Activated T-cell treated with anti-CD3 and anti-CD28 coated beads, Interleukin-2, amount 50 U/mL, for 72 hours (primary cell): ENCODE data around the gene NOS3. TPM values are rescaled to one million over a fixed set of nuclear protein-coding genes. Genes with fewer than 3 reads are reported as not detected.
"Not testable (repeated sequence)": the region's sequence is repeated elsewhere in the genome, so short reads cannot be mapped to it uniquely, and the experiment has no call there.

Experiments
- ATAC-seq, 2 donors: fragments of 150-1000 bp; cut with Tn5 transposase; replicated peaks in 1 of 2; 2 replicates each; pipeline ENCODE4 v1.10.0; 2021; ENCODE audit warnings: moderate library complexity in 2 of 2, mild to moderate bottlenecking in 1 of 2
- DNase-seq, 2 donors: peaks; one replicate each; pipeline ENCODE4 v3.0.0; 2021 to 2022; ENCODE audit warnings: mixed read lengths in 1 of 2
- H3K27ac Mint-ChIP-seq: one replicate; pipeline ENCODE4 v1.8.0; 2022; ENCODE audit warnings: mild to moderate bottlenecking, moderate library complexity, mixed read lengths
- H3K27me3 Mint-ChIP-seq: one replicate; pipeline ENCODE4 v1.8.0; 2022; ENCODE audit warnings: low read depth, mixed read lengths
- H3K36me3 Mint-ChIP-seq, 2 donors: one replicate each; pipeline ENCODE4 v1.8.0; 2022; ENCODE audit warnings: mixed read lengths in 2 of 2, mild to moderate bottlenecking in 1 of 2; ENCODE audit not compliant: insufficient read depth in 2 of 2
- H3K4me1 Mint-ChIP-seq: one replicate; pipeline ENCODE4 v1.8.0; 2022; ENCODE audit warnings: low read depth, mixed read lengths
- H3K4me3 Mint-ChIP-seq, 2 donors: one replicate each; pipeline ENCODE4 v1.8.0; 2022; ENCODE audit warnings: mild to moderate bottlenecking in 2 of 2, mixed read lengths in 2 of 2, moderate library complexity in 2 of 2
- H3K9me3 Mint-ChIP-seq, 2 donors: one replicate each; pipeline ENCODE4 v1.8.0; 2022; ENCODE audit warnings: mixed read lengths in 2 of 2
- total RNA-seq, 2 donors: library from RNA; stranded (reverse); gene quantifications; one replicate each; pipeline ENCODE4 v1.2.3, GENCODE V29; 2022

Gene NOS3
- total RNA-seq, 2 donors from 2014 or later = 6.8 to 8.1 TPM

DNA sequence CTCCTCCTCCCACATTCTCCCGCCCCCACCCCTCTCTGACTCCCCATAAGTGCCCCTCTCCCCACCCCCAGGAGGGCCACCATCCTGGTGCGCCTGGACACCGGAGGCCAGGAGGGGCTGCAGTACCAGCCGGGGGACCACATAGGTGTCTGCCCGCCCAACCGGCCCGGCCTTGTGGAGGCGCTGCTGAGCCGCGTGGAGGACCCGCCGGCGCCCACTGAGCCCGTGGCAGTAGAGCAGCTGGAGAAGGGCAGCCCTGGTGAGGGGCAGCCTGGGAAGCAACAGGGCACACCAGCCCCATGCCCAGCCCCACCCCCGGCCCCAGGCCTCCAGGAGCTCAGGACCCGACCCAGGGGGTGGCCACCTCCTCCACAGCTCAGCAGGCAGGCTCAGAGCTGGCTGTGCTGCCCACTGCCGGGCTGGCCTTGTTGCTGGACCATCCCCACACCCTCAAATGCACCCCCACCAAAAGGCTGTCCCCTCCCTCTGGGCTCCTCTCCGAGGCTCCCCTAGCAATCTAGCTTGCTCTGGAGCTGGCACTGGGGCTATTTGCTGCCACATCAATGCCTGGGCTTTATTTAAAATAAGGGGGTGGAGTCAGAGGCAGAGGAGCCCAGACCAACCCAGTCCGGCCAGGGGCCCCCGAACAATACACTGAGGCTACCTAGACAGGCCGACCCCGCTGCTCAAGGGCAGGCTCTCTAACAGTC is 18.7 kb downstream of the NOS3 start:
- Mint-ChIP-seq H3K9me3 (no peaks in the 10 kb centered on the region), H3K4me1 (peaks cover 54% of the 10 kb centered on the region), H3K36me3 (peaks cover 0 to 2% of the 10 kb centered on the region in 2 donors), H3K27ac (no peak overlapping the region), H3K27me3 (no peaks in the 10 kb centered on the region), H3K4me3 (peak overlapping the region in 1 of 2 donors; percentile 83)
- DNase-seq (no peak), ATAC-seq (no peak)

DNA sequence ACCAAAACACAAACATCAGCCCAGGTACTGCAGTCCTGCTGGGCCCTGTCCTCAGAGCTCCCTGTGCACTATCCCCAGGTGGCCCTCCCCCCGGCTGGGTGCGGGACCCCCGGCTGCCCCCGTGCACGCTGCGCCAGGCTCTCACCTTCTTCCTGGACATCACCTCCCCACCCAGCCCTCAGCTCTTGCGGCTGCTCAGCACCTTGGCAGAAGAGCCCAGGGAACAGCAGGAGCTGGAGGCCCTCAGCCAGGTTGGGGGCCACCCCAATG is 19.2 kb downstream of the NOS3 start:
- H3K27ac Mint-ChIP-seq = no peak overlapping the region
- H3K36me3 Mint-ChIP-seq = peaks cover 0 to 2% of the 10 kb centered on the region in 2 donors
- H3K9me3 Mint-ChIP-seq = no peaks in the 10 kb centered on the region
- ATAC-seq (no peak), DNase-seq (no peak)
- H3K4me3 Mint-ChIP-seq = peak overlapping the region; percentile 65 to 70
- peaks cover 59% of the 10 kb centered on the region for H3K4me1 Mint-ChIP-seq
- H3K27me3 Mint-ChIP-seq = no peaks in the 10 kb centered on the region

DNA sequence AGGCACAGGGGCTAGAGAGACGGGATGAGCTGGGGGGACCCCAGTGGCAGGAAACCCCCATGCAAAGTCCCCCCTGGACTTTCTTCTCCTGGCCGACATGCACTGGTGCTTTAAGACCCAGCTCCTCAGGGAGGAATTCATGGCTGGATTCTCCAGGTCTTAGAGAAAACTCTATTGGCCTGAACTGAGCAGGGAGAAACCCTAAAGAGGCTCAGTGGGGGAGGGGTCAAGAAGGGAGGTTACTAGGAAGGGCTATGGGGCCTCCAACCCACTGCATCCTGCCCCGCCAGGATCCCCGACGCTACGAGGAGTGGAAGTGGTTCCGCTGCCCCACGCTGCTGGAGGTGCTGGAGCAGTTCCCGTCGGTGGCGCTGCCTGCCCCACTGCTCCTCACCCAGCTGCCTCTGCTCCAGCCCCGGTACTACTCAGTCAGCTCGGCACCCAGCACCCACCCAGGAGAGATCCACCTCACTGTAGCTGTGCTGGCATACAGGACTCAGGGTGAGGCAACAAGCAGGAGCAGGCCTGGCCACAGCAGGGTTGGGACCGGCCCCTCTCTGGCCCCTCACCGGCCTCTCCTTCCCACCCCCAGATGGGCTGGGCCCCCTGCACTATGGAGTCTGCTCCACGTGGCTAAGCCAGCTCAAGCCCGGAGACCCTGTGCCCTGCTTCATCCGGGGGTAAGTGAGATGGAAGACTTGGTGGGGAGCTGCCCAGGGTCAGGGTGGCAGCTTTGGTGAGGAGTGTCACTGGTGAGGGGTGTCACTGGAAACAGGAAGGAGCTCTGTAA is 19.7 kb downstream of the NOS3 start:
- H3K4me3 Mint-ChIP-seq = peak overlapping the region; percentile 65 to 70
- peak; percentile 39 to 45 for DNase-seq

DNA sequence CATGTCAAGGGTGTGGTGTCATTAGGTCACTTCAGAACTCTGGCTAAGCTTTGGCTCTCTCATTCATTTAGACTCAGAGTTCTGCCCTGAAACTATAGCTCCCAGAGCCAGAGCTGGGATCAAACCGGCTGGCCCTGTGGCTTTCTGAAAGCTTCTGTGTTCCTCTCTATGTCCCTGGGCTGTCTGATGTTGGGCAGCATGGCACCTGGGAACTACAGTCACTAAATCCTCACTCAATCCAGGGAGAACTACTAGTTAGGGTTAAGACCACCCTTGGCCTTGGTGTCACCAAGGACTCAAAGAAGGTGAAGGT is 20.2 kb downstream of the NOS3 start:
- peak overlapping the region; percentile 65 to 70 for H3K4me3 Mint-ChIP-seq
- no peaks in the 10 kb centered on the region for H3K27me3 Mint-ChIP-seq
- ATAC-seq = no peak
- peaks cover 68% of the 10 kb centered on the region for H3K4me1 Mint-ChIP-seq
- no peak for DNase-seq
- H3K36me3 Mint-ChIP-seq = peaks cover 0 to 2% of the 10 kb centered on the region in 2 donors
- no peaks in the 10 kb centered on the region for H3K9me3 Mint-ChIP-seq
- H3K27ac Mint-ChIP-seq = peak overlapping the region; percentile 75

More for the DNA sequence above, 19.7 kb downstream of the NOS3 start:
- Mint-ChIP-seq H3K27me3 (no peaks in the 10 kb centered on the region), H3K9me3 (no peaks in the 10 kb centered on the region), H3K4me1 (peaks cover 64% of the 10 kb centered on the region), H3K36me3 (peaks cover 0 to 2% of the 10 kb centered on the region in 2 donors), H3K27ac (peak overlapping the region; percentile 75)
- peak; percentile 3 to 25 for ATAC-seq

DNA sequence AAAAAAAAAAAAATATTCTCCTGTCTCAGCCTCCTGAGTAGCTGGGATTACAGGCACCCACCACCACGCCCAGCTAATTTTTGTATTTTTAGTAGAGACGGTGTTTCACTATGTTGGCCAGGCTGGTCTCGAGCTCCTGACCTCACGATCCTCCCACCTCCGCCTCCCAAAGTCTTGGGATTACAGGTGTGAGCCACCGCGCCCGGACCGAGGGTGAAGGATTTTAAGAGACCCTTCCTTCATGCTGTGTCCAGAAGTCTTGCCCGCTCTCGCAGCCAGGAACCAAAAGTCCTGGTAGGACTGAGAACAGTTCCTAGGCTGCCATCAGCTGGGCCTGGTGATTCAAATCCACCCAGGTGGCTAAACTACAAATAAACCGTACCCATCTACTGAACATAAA is 20.8 kb downstream of the NOS3 start:
- not testable (repeated sequence) for ATAC-seq, H3K27me3 Mint-ChIP-seq, DNase-seq, H3K36me3 Mint-ChIP-seq, H3K9me3 Mint-ChIP-seq
- Mint-ChIP-seq H3K4me1 (peaks cover 74% of the 10 kb centered on the region), H3K4me3 (peak overlapping the region; percentile 51 to 52), H3K27ac (peak overlapping the region; percentile 71)

DNA sequence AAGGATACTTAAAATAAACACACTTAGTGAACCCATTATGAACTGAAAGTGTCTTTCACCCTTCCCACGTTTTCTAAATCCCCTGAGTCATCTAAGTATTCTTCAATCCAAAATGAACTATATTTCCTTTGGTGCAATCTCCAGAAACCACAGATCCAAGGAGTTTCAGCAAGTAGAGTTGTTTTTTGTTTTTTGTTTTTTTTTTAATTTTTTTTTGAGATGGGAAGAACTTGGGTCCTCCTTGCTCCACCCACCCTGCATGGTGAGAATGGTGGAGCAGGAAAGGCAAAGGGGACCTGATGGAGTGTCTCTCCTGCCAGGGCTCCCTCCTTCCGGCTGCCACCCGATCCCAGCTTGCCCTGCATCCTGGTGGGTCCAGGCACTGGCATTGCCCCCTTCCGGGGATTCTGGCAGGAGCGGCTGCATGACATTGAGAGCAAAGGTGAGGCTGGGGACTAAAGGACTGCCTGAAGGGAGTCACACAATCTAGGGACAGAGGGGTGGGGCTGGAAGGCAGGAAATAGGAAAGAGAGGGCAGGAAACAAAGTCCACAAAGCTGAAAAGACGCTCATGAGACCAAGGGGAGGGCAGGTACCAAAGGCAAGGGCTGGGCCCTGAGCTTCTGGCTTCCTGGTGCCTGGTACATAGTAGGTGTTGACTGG is 21.3 kb downstream of the NOS3 start:
- peak overlapping the region; percentile 71 for H3K27ac Mint-ChIP-seq
- H3K4me1 Mint-ChIP-seq = peaks cover 78% of the 10 kb centered on the region
- DNase-seq = no peak
- H3K27me3 Mint-ChIP-seq = no peaks in the 10 kb centered on the region
- ATAC-seq = no peak
- no peaks in the 10 kb centered on the region for H3K9me3 Mint-ChIP-seq
- H3K36me3 Mint-ChIP-seq = peaks cover 0 to 2% of the 10 kb centered on the region in 2 donors
- peak overlapping the region; percentile 51 to 62 for H3K4me3 Mint-ChIP-seq

- H3K27me3 Mint-ChIP-seq = peaks cover 4% of the 10 kb centered on the region
- no peak for DNase-seq
Measured at GRCh38 chr7:151012911-151013347, 22.1 kb downstream of the NOS3 start.

GRCh38 chr7:151013356-151013732 is 22.5 kb downstream of the NOS3 start:
- H3K9me3 Mint-ChIP-seq = no peaks in the 10 kb centered on the region
- H3K4me1 Mint-ChIP-seq = peaks cover 78% of the 10 kb centered on the region
- DNase-seq (no peak), ATAC-seq (no peak)
- peaks cover 8% of the 10 kb centered on the region for H3K27me3 Mint-ChIP-seq
- peaks cover 0 to 2% of the 10 kb centered on the region in 2 donors for H3K36me3 Mint-ChIP-seq
- peak overlapping the region; percentile 87 to 92 for H3K4me3 Mint-ChIP-seq
- no peak overlapping the region for H3K27ac Mint-ChIP-seq

More at GRCh38 chr7:151012911-151013347, 22.1 kb downstream of the NOS3 start:
- Mint-ChIP-seq H3K27ac (no peak overlapping the region), H3K9me3 (no peaks in the 10 kb centered on the region), H3K4me1 (peaks cover 78% of the 10 kb centered on the region), H3K4me3 (peak overlapping the region in 1 of 2 donors; percentile 62), H3K36me3 (peaks cover 0 to 2% of the 10 kb centered on the region in 2 donors)
- ATAC-seq = no peak

- H3K36me3 Mint-ChIP-seq = peaks cover 0 to 2% of the 10 kb centered on the region in 2 donors
- peak overlapping the region; percentile 87 to 92 for H3K4me3 Mint-ChIP-seq
- ATAC-seq = peak; percentile 71 to 72
- H3K9me3 Mint-ChIP-seq = no peaks in the 10 kb centered on the region
- H3K27me3 Mint-ChIP-seq = peaks cover 11% of the 10 kb centered on the region
- peak overlapping the region; percentile 96 for H3K27ac Mint-ChIP-seq
- peak; percentile 92 to 94 for DNase-seq
- peaks cover 78% of the 10 kb centered on the region for H3K4me1 Mint-ChIP-seq
Measured at GRCh38 chr7:151013733-151014497, 23.1 kb downstream of the NOS3 start.

DNA sequence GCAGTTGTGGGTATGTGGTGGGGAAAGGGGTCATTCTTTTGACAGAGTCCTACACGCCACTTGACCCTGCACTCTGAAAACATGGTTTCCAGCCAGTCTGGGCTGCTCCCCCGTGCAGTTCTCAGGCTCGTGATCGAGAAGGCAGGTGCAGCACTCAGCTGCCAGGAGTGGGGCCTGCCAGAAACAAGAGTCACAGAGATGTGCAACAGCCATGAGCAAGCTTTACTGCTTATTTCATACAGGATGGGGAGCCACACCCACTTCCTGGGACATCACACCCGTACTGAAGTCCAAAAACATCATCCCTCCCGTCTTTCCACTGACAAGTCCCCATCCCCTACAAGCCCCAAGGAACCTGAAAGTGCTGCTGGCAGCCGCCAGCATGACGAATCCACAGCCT is 24.1 kb downstream of the NOS3 start:
- ATAC-seq (no peak), DNase-seq (peak in 1 of 2 donors; percentile 37)
- peaks cover 18% of the 10 kb centered on the region for H3K27me3 Mint-ChIP-seq

DNA sequence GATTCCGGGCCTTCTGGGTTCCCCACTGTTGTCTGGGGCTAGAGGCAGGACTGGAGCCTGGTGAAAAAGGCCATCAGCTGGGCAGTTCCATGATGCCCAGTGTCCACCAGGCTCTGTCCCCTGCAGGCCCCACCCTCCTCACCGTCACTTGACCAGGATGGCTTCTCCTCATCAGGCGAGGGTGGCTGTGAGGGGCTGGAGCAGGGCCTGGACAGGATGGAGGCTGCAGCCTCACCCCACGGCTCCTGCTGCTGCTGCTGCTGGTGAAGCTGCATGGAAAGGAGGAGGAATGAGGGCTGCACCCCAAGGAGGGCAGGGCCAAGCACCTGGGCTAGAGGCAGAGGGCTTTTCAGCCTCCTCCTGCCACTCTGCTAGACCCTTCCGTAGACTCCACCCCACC is 25.1 kb downstream of the NOS3 start:
- Mint-ChIP-seq H3K4me3 (no peak overlapping the region), H3K27me3 (peaks cover 28% of the 10 kb centered on the region), H3K36me3 (peaks cover 2 to 3% of the 10 kb centered on the region in 2 donors), H3K27ac (no peak overlapping the region), H3K9me3 (no peaks in the 10 kb centered on the region), H3K4me1 (peaks cover 73% of the 10 kb centered on the region)
- DNase-seq = no peak
- ATAC-seq = no peak

More for the DNA sequence above, 24.1 kb downstream of the NOS3 start:
- peak overlapping the region; percentile 10 for H3K27ac Mint-ChIP-seq
- peak overlapping the region; percentile 87 to 92 for H3K4me3 Mint-ChIP-seq
- peaks cover 2 to 3% of the 10 kb centered on the region in 2 donors for H3K36me3 Mint-ChIP-seq
- H3K9me3 Mint-ChIP-seq = no peaks in the 10 kb centered on the region
- peaks cover 83% of the 10 kb centered on the region for H3K4me1 Mint-ChIP-seq

GRCh38 chr7:151016505-151016904 is 25.7 kb downstream of the NOS3 start:
- H3K4me3 Mint-ChIP-seq = peak overlapping the region in 1 of 2 donors; percentile 53
- no peak overlapping the region for H3K27ac Mint-ChIP-seq

More at GRCh38 chr7:151016505-151016904, 25.7 kb downstream of the NOS3 start:
- Mint-ChIP-seq H3K27me3 (peaks cover 30% of the 10 kb centered on the region), H3K4me1 (peaks cover 68% of the 10 kb centered on the region), H3K9me3 (no peaks in the 10 kb centered on the region), H3K36me3 (peaks cover 2 to 3% of the 10 kb centered on the region in 2 donors)
- ATAC-seq (no peak), DNase-seq (no peak)
